NCI-H446 (cell line): ENCODE results near the gene CSRNP3.

Experiments used
- DNase-seq, 2 experiments: peaks; one replicate each; lab custom pipeline; 2025; lab: John Stamatoyannopoulos, UW

Gene CSRNP3

GRCh38 chr2:165469417-165469816, at the start of gene CSRNP3:
TSS of gene CSRNP3 (plus strand) at chr2:165469698. CDS start at chr2:165595066, 125,368 bp downstream.
- peak; percentile 79 to 89 for DNase-seq

GRCh38 chr2:165420231-165420630, 49.3 kb upstream of the CSRNP3 start:
- no peak for DNase-seq

GRCh38 chr2:165423081-165423480, 46.4 kb upstream of the CSRNP3 start:
- DNase-seq = no peak

- no peak for DNase-seq
These were observed 43.9 kb upstream of the CSRNP3 start for GRCh38 chr2:165425556-165425955.

- no peak for DNase-seq
These were observed 41.8 kb upstream of the CSRNP3 start for GRCh38 chr2:165427686-165428085.

- peak; percentile 35 to 66 for DNase-seq
These were observed 40.6 kb upstream of the CSRNP3 start for GRCh38 chr2:165428926-165429325.

- DNase-seq = no peak
These were observed 38.5 kb upstream of the CSRNP3 start for GRCh38 chr2:165431014-165431413.

- no peak for DNase-seq
These were observed 37.1 kb upstream of the CSRNP3 start for GRCh38 chr2:165432234-165432966.

- DNase-seq = no peak
These were observed 34.5 kb upstream of the CSRNP3 start for GRCh38 chr2:165434865-165435496.

- DNase-seq = no peak
These were observed 33.9 kb upstream of the CSRNP3 start for GRCh38 chr2:165435611-165436010.

- no peak for DNase-seq
These were observed 32.9 kb upstream of the CSRNP3 start for GRCh38 chr2:165436559-165436958.

- peak; percentile 8 to 67 for DNase-seq
These were observed 29.1 kb upstream of the CSRNP3 start for GRCh38 chr2:165440367-165440766.

GRCh38 chr2:165443511-165443910, 26.0 kb upstream of the CSRNP3 start:
- no peak for DNase-seq

- DNase-seq = no peak
These were observed 21.1 kb upstream of the CSRNP3 start for GRCh38 chr2:165448406-165448805.

GRCh38 chr2:165450156-165450555, 19.3 kb upstream of the CSRNP3 start:
- peak; percentile 28 to 50 for DNase-seq

- no peak for DNase-seq
These were observed 17.2 kb upstream of the CSRNP3 start for GRCh38 chr2:165452327-165452726.

GRCh38 chr2:165453561-165454094, 15.9 kb upstream of the CSRNP3 start:
- no peak for DNase-seq

- DNase-seq = no peak
These were observed 14.6 kb upstream of the CSRNP3 start for GRCh38 chr2:165454905-165455304.

GRCh38 chr2:165456027-165456426, 13.5 kb upstream of the CSRNP3 start:
- peak; percentile 31 to 81 for DNase-seq

- DNase-seq = peak; percentile 93 to 98
These were observed 7.1 kb upstream of the CSRNP3 start for GRCh38 chr2:165462443-165462842.

- DNase-seq = no peak
These were observed 3.1 kb upstream of the CSRNP3 start for GRCh38 chr2:165466386-165466785.

- no peak for DNase-seq
These were observed 1.6 kb upstream of the CSRNP3 start for GRCh38 chr2:165467921-165468320.

- DNase-seq = no peak
These were observed 863 bp downstream of the CSRNP3 start for GRCh38 chr2:165470361-165470760.
